ENCODE data around the gene LOXL3.
A peak's percentile ranks its signal among the peaks of the same experiment; 100 is the strongest.

The LOXL3 gene

GRCh38 chr2:74515271-74515980, 38.3 kb downstream of the LOXL3 start:
- H3K4me1 Mint-ChIP-seq (ENCODE audit: low read depth): peaks cover 29% of the 10 kb centered on the region
- H3K4me3 Mint-ChIP-seq: peak overlapping the region; percentile 55
- peak overlapping the region; percentile 14 for H3K27ac Mint-ChIP-seq
- H3K27me3 Mint-ChIP-seq: peaks cover 87% of the 10 kb centered on the region
- H3K9me3 Mint-ChIP-seq: no peaks in the 10 kb centered on the region
- no peaks in the 10 kb centered on the region for H3K36me3 Mint-ChIP-seq (ENCODE audit: low read depth)
- DNase-seq: no peak

GRCh38 chr2:74514368-74515270, 39.1 kb downstream of the LOXL3 start, which contains the start of gene TLX2:
TSS of gene TLX2 (plus strand) at chr2:74514450. CDS start at chr2:74514807, 357 bp downstream.
- no peaks in the 10 kb centered on the region for H3K9me3 Mint-ChIP-seq
- peaks cover 29% of the 10 kb centered on the region for H3K4me1 Mint-ChIP-seq (ENCODE audit: low read depth)
- H3K27me3 Mint-ChIP-seq: peaks cover 79% of the 10 kb centered on the region
- DNase-seq: no peak
- H3K4me3 Mint-ChIP-seq: peak within 1 kb of the TSS; percentile 55
- peak within 1 kb of the TSS; percentile 14 for H3K27ac Mint-ChIP-seq
- H3K36me3 Mint-ChIP-seq (ENCODE audit: low read depth): no peaks in the 10 kb centered on the region

- Mint-ChIP-seq H3K9me3 (no peaks in the 10 kb centered on the region), H3K4me3 (peak overlapping the region; percentile 33), H3K27me3 (peaks cover 71% of the 10 kb centered on the region), H3K27ac (no peak overlapping the region), H3K4me1 (ENCODE audit: low read depth) (peaks cover 29% of the 10 kb centered on the region), H3K36me3 (ENCODE audit: low read depth) (no peaks in the 10 kb centered on the region)
- peak; percentile 64 for DNase-seq
Observed at GRCh38 chr2:74513605-74514367, 40.0 kb downstream of the LOXL3 start.

- H3K4me3 Mint-ChIP-seq: no peak overlapping the region
- no peak overlapping the region for H3K27ac Mint-ChIP-seq
- H3K27me3 Mint-ChIP-seq: peaks cover 63% of the 10 kb centered on the region
- no peak for DNase-seq
- H3K9me3 Mint-ChIP-seq: no peaks in the 10 kb centered on the region
- H3K4me1 Mint-ChIP-seq (ENCODE audit: low read depth): peaks cover 37% of the 10 kb centered on the region
- no peaks in the 10 kb centered on the region for H3K36me3 Mint-ChIP-seq (ENCODE audit: low read depth)
Observed at GRCh38 chr2:74512744-74513604, 40.8 kb downstream of the LOXL3 start.

GRCh38 chr2:74511104-74511989, 42.4 kb downstream of the LOXL3 start:
- Mint-ChIP-seq H3K27me3 (peaks cover 51% of the 10 kb centered on the region), H3K27ac (no peak overlapping the region), H3K36me3 (ENCODE audit: low read depth) (peaks cover 14% of the 10 kb centered on the region), H3K9me3 (no peaks in the 10 kb centered on the region), H3K4me1 (ENCODE audit: low read depth) (peaks cover 44% of the 10 kb centered on the region), H3K4me3 (no peak overlapping the region)
- DNase-seq: no peak

GRCh38 chr2:74510272-74510671, 43.5 kb downstream of the LOXL3 start:
- H3K36me3 Mint-ChIP-seq (ENCODE audit: low read depth): peaks cover 23% of the 10 kb centered on the region
- H3K27ac Mint-ChIP-seq: no peak overlapping the region
- no peaks in the 10 kb centered on the region for H3K9me3 Mint-ChIP-seq
- no peak overlapping the region for H3K4me3 Mint-ChIP-seq
- DNase-seq: no peak
- peaks cover 45% of the 10 kb centered on the region for H3K4me1 Mint-ChIP-seq (ENCODE audit: low read depth)
- H3K27me3 Mint-ChIP-seq: peaks cover 46% of the 10 kb centered on the region

GRCh38 chr2:74507926-74508520, 45.7 kb downstream of the LOXL3 start:
- no peak for DNase-seq
- H3K27me3 Mint-ChIP-seq: peaks cover 55% of the 10 kb centered on the region
- H3K9me3 Mint-ChIP-seq: no peaks in the 10 kb centered on the region
- H3K27ac Mint-ChIP-seq: peak overlapping the region; percentile 99
- H3K4me1 Mint-ChIP-seq (ENCODE audit: low read depth): peaks cover 53% of the 10 kb centered on the region
- peak overlapping the region; percentile 93 for H3K4me3 Mint-ChIP-seq
- peaks cover 35% of the 10 kb centered on the region for H3K36me3 Mint-ChIP-seq (ENCODE audit: low read depth)

- Mint-ChIP-seq H3K27ac (peak within 1 kb of the TSS; percentile 99), H3K4me3 (peak within 1 kb of the TSS; percentile 93), H3K4me1 (ENCODE audit: low read depth) (peaks cover 60% of the 10 kb centered on the region), H3K36me3 (ENCODE audit: low read depth) (peaks cover 35% of the 10 kb centered on the region), H3K27me3 (peaks cover 55% of the 10 kb centered on the region), H3K9me3 (no peaks in the 10 kb centered on the region)
- peak; percentile 99 for DNase-seq
Observed at GRCh38 chr2:74507145-74507925, 46.4 kb downstream of the LOXL3 start, which contains the start of gene PCGF1. TSS of gene PCGF1 (minus strand) at chr2:74507695. CDS start at chr2:74507668, 27 bp downstream.

GRCh38 chr2:74505448-74506246, 48.1 kb downstream of the LOXL3 start:
- peaks cover 62% of the 10 kb centered on the region for H3K4me1 Mint-ChIP-seq (ENCODE audit: low read depth)

GRCh38 chr2:74504591-74504990, 49.2 kb downstream of the LOXL3 start:
- no peak for DNase-seq
- Mint-ChIP-seq H3K36me3 (ENCODE audit: low read depth) (peaks cover 35% of the 10 kb centered on the region), H3K27ac (no peak overlapping the region), H3K9me3 (no peaks in the 10 kb centered on the region), H3K4me1 (ENCODE audit: low read depth) (peaks cover 64% of the 10 kb centered on the region), H3K27me3 (peaks cover 65% of the 10 kb centered on the region), H3K4me3 (no peak overlapping the region)

More at GRCh38 chr2:74505448-74506246, 48.1 kb downstream of the LOXL3 start:
- Mint-ChIP-seq H3K4me3 (peak overlapping the region; percentile 93), H3K27ac (no peak overlapping the region), H3K27me3 (peaks cover 58% of the 10 kb centered on the region), H3K9me3 (no peaks in the 10 kb centered on the region), H3K36me3 (ENCODE audit: low read depth) (peaks cover 35% of the 10 kb centered on the region)
- DNase-seq: no peak
